Sigmoid colon (tissue), 4 donors: ENCODE measurements around the gene ACOX2.

Experiments used
- CTCF ChIP-seq, 4 experiments: fragments of 450-650 bp in 3 of 4; fragments of 200-600 bp in 1 of 4; IDR thresholded peaks; one replicate each; pipeline ENCODE4 v1.5.1; 2016 to 2019; ENCODE audit warnings: antibody characterized with exemption in 4 of 4, mild to moderate bottlenecking in 3 of 4, moderate library complexity in 2 of 4
- EP300 ChIP-seq, 4 donors: sonication (generic); formaldehyde crosslinking; IDR thresholded peaks; one replicate each; pipeline ENCODE4 v1.6.1; 2017; ENCODE audit warnings: antibody characterized with exemption in 4 of 4
- POLR2A ChIP-seq, 2 donors: fragments of 450-650 bp; IDR thresholded peaks; one replicate each; pipeline ENCODE4 v1.6.1; 2016; ENCODE audit warnings: antibody characterized with exemption in 2 of 2, mild to moderate bottlenecking in 2 of 2, moderate library complexity in 2 of 2
- POLR2AphosphoS5 ChIP-seq, 4 donors: sonication (generic); formaldehyde crosslinking; IDR thresholded peaks; one replicate each; pipeline ENCODE4 v1.6.1; 2017; ENCODE audit warnings: antibody characterized with exemption in 4 of 4

DNA sequence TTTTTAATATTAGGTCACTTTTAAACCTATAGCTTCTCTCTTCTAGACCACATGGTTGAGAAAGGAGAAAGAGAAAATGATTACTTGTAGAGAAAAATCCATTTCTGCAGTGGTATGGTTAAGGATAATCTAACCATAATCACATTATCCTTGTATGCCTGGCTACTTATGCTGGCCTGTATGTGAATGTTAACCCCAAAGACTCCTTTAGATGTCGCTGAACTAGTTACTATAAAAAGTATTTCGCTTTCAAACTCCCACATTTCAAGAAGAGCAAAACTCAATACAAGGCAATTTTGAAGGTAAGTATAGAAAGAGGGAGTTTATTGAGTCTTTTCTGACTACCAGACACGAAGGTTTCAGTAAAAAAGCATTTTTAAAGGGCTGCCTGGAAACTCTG lies 42.9 kb downstream of the ACOX2 start:
- TF ChIP-seq CTCF (IDR thresholded peaks at IDR 0.05) (no peak), POLR2AphosphoS5 (IDR thresholded peaks at IDR 0.05) (no peak), EP300 (IDR thresholded peaks at IDR 0.05) (no peak), POLR2A (IDR thresholded peaks at IDR 0.05) (no peak)
